ENCODE results near the gene EFCAB11.

The EFCAB11 gene

DNA sequence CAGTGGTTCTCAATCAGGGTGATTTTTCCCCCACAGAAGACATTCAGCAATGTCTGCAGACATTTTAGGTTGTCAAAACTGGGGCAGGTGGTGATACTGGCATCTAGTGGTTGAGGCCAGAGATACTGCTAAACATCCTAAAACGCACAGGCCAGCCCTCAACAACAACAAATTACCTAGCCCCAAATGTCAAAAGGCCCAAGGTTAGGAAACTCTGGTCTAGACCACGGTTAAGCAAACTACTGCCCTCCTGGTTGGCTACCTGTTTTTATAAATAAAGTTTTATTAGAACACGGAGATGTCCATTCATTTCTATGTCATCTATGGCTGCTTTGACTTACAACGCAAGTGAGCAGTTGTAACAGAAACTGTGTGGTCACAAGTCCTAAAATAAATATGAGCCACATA lies 186.7 kb downstream of the EFCAB11 start:
- no peaks in the 10 kb centered on the region for H3K4me1 ChIP-seq (ENCODE audit: control insufficient read depth, insufficient read depth, low read length, poor library complexity, severe bottlenecking)
- no peaks in the 10 kb centered on the region for H3K9me3 ChIP-seq (ENCODE audit: control insufficient read depth, low read length)
- no peaks in the 10 kb centered on the region for H3K36me3 ChIP-seq (ENCODE audit: control insufficient read depth, insufficient read depth, low read length)
- 0 to 100% methylated on average over 1 of the region's 4 CpGs for WGBS, 2 experiments (ENCODE audit: insufficient coverage in 2 of 2)
- H3K27ac ChIP-seq (ENCODE audit: low read depth, low read length, severe bottlenecking): no peak overlapping the region
- no peak overlapping the region for H3K4me3 ChIP-seq (ENCODE audit: extremely low read depth, insufficient read depth, low read length, poor library complexity, severe bottlenecking)

DNA sequence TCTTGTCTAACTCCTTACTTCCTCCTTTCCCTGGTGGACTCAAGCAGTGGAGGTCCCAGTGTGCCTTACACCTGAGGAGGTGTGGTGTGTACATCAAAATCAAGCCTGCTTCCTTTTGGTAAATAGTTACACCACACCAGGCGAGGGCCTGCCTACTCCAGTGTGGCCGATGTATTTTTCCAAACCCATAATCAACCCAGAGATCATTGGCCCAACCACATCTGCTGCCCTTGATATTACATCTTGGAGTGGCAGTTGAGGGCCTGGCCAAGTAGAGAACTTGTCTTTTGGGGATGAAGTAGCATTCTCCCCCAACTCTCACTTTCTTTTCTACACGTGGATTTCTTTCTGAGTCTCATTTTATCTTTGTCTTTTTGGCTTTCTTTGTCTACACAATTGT lies 187.4 kb downstream of the EFCAB11 start:
- Histone ChIP-seq H3K36me3 (ENCODE audit: control insufficient read depth, insufficient read depth, low read length) (no peaks in the 10 kb centered on the region), H3K4me3 (ENCODE audit: extremely low read depth, insufficient read depth, low read length, poor library complexity, severe bottlenecking) (no peak overlapping the region), H3K9me3 (ENCODE audit: control insufficient read depth, low read length) (no peaks in the 10 kb centered on the region), H3K4me1 (ENCODE audit: control insufficient read depth, insufficient read depth, low read length, poor library complexity, severe bottlenecking) (no peaks in the 10 kb centered on the region), H3K27ac (ENCODE audit: low read depth, low read length, severe bottlenecking) (no peak overlapping the region)
- WGBS, 2 experiments (ENCODE audit: insufficient coverage in 2 of 2): 80% methylated on average over 1 of the region's 3 CpGs; no CpG with 5 or more reads in 1 of the 2 experiments

DNA sequence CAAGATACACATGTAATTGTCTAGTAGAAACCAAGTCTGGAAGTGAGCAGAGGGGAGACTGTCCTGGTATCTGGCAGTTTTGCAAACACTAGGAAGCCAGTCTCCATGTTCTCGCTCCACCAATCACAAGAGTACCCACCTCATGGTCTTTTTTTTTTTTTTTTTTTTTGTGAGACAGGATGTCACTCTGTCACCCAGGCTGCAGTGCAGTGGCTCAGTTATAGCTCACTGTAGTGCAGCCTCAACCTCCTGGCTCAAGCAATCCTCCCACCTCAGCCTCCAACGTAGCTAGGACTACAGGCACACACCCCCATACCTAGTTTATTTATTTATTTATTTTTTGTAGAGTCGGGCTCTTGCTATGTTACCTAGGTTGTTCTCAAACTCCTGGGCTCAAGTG lies 189.2 kb downstream of the EFCAB11 start:
- no peaks in the 10 kb centered on the region for H3K9me3 ChIP-seq (ENCODE audit: control insufficient read depth, low read length)
- H3K4me1 ChIP-seq (ENCODE audit: control insufficient read depth, insufficient read depth, low read length, poor library complexity, severe bottlenecking): no peaks in the 10 kb centered on the region
- H3K36me3 ChIP-seq (ENCODE audit: control insufficient read depth, insufficient read depth, low read length): no peaks in the 10 kb centered on the region
- 100% methylated on average over 1 of the region's 3 CpGs; no CpG with 5 or more reads in 1 of the 2 experiments for WGBS, 2 experiments (ENCODE audit: insufficient coverage in 2 of 2)
- H3K4me3 ChIP-seq (ENCODE audit: extremely low read depth, insufficient read depth, low read length, poor library complexity, severe bottlenecking): no peak overlapping the region
- H3K27ac ChIP-seq (ENCODE audit: low read depth, low read length, severe bottlenecking): no peak overlapping the region

DNA sequence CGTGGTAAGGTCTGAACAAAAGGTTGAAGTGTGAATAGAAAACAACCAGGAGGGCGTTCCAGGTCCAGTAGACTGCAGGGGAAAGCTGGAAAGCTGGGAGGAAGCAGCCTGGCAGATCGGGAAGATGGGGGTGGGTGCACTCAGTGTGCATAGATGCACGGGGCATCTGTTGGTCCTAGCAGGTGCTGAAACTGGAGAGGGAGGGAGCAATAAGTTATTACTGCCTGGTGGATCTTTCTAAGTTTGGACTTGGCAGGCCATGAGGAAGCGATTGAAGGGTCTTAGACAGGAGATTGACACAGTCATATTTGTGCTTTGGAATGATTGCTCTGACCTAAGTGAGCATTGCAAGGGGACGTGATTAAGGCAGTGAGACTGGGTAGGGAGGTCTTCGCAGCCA lies 194.4 kb downstream of the EFCAB11 start:
- 71 to 77% methylated on average over 5 to 7 of the region's 7 CpGs for WGBS, 2 experiments (ENCODE audit: insufficient coverage in 2 of 2)
- no peak overlapping the region for H3K4me3 ChIP-seq (ENCODE audit: extremely low read depth, insufficient read depth, low read length, poor library complexity, severe bottlenecking)
- peaks cover 3% of the 10 kb centered on the region for H3K4me1 ChIP-seq (ENCODE audit: control insufficient read depth, insufficient read depth, low read length, poor library complexity, severe bottlenecking)
- no peaks in the 10 kb centered on the region for H3K36me3 ChIP-seq (ENCODE audit: control insufficient read depth, insufficient read depth, low read length)
- no peaks in the 10 kb centered on the region for H3K9me3 ChIP-seq (ENCODE audit: control insufficient read depth, low read length)
- H3K27ac ChIP-seq (ENCODE audit: low read depth, low read length, severe bottlenecking): no peak overlapping the region

DNA sequence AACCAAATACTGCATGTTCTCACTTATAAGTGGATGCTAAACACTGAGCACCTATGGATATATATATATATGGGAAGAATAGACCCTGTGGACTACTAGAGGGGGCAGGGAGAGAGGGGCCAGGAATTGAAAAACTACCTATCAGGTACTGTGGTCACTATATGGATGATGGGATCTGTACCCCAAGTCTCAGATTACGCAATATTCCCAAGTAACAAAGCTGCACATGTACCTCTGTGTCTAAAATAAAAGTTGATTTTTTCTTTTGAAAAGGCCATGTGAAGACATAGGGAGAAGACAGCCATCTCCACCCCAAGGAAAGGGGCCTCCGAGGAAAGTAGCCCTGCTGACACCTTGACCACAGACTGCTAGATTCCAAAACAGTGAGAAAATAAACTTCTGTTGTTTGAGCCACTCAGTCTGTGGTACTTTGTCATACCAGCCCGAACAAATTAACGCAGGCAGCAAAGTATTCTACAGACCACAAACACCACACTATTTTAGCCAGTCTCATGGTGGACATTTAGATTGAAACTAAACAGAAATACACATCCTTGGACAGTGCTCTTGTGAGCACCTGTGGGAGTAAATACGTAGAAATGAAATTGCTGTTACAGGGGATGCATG lies 197.1 kb downstream of the EFCAB11 start:
- Histone ChIP-seq H3K4me1 (ENCODE audit: control insufficient read depth, insufficient read depth, low read length, poor library complexity, severe bottlenecking) (peaks cover 3% of the 10 kb centered on the region), H3K27ac (ENCODE audit: low read depth, low read length, severe bottlenecking) (no peak overlapping the region), H3K36me3 (ENCODE audit: control insufficient read depth, insufficient read depth, low read length) (no peaks in the 10 kb centered on the region), H3K9me3 (ENCODE audit: control insufficient read depth, low read length) (no peaks in the 10 kb centered on the region), H3K4me3 (ENCODE audit: extremely low read depth, insufficient read depth, low read length, poor library complexity, severe bottlenecking) (no peak overlapping the region)
- 79 to 100% methylated on average over 1 to 2 of the region's 5 CpGs for WGBS, 2 experiments (ENCODE audit: insufficient coverage in 2 of 2)

DNA sequence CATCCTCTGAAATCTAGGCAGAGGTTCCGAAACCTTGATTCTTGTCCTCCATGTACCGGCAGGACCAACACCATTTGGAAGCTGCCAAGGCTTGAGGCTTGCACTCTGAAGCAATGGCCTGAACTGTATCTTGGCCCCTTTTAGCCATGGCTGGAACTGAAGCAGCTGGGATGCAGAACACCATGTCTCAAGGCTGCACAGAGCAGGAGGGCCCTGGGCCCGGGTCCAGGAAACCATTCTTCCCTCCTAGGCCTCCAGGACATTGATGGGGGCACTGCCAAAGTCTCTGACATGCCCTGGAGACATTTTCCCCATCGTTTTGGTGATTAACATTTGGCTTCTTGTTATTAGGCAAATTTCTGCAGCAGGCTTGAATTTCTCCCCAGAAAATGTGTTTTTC lies 198.7 kb downstream of the EFCAB11 start:
- H3K27ac ChIP-seq (ENCODE audit: low read depth, low read length, severe bottlenecking): no peak overlapping the region
- 79 to 97% methylated on average over 3 to 4 of the region's 4 CpGs for WGBS, 2 experiments (ENCODE audit: insufficient coverage in 2 of 2)
- peaks cover 3% of the 10 kb centered on the region for H3K4me1 ChIP-seq (ENCODE audit: control insufficient read depth, insufficient read depth, low read length, poor library complexity, severe bottlenecking)
- H3K36me3 ChIP-seq (ENCODE audit: control insufficient read depth, insufficient read depth, low read length): no peaks in the 10 kb centered on the region
- no peak overlapping the region for H3K4me3 ChIP-seq (ENCODE audit: extremely low read depth, insufficient read depth, low read length, poor library complexity, severe bottlenecking)
- H3K9me3 ChIP-seq (ENCODE audit: control insufficient read depth, low read length): no peaks in the 10 kb centered on the region

DNA sequence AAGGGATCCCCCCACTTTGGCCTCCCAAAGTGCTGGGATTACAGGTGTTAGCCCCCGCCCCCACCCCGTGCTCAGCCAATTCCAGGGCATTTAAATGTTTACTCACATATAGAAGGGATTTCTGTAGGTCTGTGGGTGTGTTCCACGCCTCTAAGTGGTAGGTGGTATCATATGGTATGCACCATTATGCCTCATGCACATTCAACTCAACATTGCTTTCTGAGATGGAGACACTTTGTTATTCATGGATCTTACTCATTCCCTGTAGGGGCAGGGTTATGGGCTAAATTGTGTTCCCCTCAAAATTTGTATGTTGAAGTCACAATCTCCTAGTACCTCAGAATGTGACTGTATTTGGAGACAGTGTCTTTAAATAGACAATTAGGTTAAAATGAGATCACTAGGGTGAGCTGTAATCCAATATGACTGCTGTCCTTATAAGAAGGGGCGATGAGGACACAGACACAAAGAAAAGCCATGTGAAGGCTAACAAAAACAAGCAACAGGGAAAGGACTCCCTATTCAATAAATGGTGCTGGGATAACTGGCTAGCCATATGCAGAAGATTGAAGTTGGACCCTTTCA lies 200.6 kb downstream of the EFCAB11 start:
- H3K4me1 ChIP-seq (ENCODE audit: control insufficient read depth, insufficient read depth, low read length, poor library complexity, severe bottlenecking): no peaks in the 10 kb centered on the region
- H3K4me3 ChIP-seq (ENCODE audit: extremely low read depth, insufficient read depth, low read length, poor library complexity, severe bottlenecking): no peak overlapping the region
- no peaks in the 10 kb centered on the region for H3K9me3 ChIP-seq (ENCODE audit: control insufficient read depth, low read length)
- no peak overlapping the region for H3K27ac ChIP-seq (ENCODE audit: low read depth, low read length, severe bottlenecking)
- 88 to 100% methylated on average over 1 of the region's 4 CpGs for WGBS, 2 experiments (ENCODE audit: insufficient coverage in 2 of 2)
- no peaks in the 10 kb centered on the region for H3K36me3 ChIP-seq (ENCODE audit: control insufficient read depth, insufficient read depth, low read length)

DNA sequence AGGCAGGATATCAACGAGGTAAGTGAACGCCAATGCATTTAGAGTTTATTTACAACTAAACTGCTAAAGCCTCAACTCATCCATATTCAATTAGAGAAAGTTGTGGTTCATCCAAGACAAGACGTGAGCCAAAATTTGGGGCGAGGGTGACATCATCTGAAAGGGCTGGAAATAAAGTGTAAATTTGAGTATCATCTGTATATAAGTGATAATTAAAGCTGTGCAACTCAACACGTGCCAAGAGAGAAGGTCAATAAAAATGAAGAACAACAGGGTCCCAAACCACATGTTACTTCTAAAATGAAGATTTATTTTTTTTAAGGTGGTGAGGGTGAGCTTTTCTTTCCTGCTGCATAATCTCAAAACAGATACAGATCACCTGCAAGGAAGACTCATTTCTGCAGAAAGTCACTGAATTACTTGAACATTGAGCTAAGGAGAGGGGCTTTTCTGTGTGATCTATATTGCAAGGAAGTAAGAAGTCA lies 203.6 kb downstream of the EFCAB11 start:
- no peak overlapping the region for H3K27ac ChIP-seq (ENCODE audit: low read depth, low read length, severe bottlenecking)
- H3K9me3 ChIP-seq (ENCODE audit: control insufficient read depth, low read length): no peaks in the 10 kb centered on the region
- H3K4me1 ChIP-seq (ENCODE audit: control insufficient read depth, insufficient read depth, low read length, poor library complexity, severe bottlenecking): no peaks in the 10 kb centered on the region
- no peaks in the 10 kb centered on the region for H3K36me3 ChIP-seq (ENCODE audit: control insufficient read depth, insufficient read depth, low read length)
- H3K4me3 ChIP-seq (ENCODE audit: extremely low read depth, insufficient read depth, low read length, poor library complexity, severe bottlenecking): no peak overlapping the region
- WGBS, 2 experiments (ENCODE audit: insufficient coverage in 2 of 2): 100% methylated on average over 1 of the region's 5 CpGs; no CpG with 5 or more reads in 1 of the 2 experiments

DNA sequence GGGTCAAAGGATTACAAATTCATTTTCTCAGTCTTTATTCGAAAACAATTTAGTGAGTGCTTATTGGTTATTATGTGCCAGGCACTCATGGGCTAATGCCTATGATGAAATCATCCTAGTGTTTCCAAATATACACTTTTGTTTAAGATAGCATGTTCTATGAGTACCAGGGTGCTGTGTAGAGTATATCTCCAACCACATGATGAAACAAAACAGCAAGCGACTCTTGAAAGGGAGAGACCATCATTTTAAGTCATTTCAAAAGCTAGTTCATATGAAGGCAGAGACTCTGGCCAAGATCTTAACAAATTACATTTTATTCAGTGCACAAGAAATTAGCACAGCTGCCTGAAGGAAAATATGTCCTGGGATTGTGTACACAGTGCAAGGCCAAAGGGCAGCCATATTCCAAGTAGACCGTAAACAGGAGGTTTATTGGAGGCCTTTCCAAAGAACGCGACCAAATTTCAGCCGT lies 204.2 kb downstream of the EFCAB11 start:
- Histone ChIP-seq H3K9me3 (ENCODE audit: control insufficient read depth, low read length) (no peaks in the 10 kb centered on the region), H3K4me3 (ENCODE audit: extremely low read depth, insufficient read depth, low read length, poor library complexity, severe bottlenecking) (no peak overlapping the region), H3K27ac (ENCODE audit: low read depth, low read length, severe bottlenecking) (no peak overlapping the region), H3K36me3 (ENCODE audit: control insufficient read depth, insufficient read depth, low read length) (no peaks in the 10 kb centered on the region), H3K4me1 (ENCODE audit: control insufficient read depth, insufficient read depth, low read length, poor library complexity, severe bottlenecking) (no peaks in the 10 kb centered on the region)
- WGBS, 2 experiments (ENCODE audit: insufficient coverage in 2 of 2): 91 to 99% methylated on average over 4 of the region's 6 CpGs

DNA sequence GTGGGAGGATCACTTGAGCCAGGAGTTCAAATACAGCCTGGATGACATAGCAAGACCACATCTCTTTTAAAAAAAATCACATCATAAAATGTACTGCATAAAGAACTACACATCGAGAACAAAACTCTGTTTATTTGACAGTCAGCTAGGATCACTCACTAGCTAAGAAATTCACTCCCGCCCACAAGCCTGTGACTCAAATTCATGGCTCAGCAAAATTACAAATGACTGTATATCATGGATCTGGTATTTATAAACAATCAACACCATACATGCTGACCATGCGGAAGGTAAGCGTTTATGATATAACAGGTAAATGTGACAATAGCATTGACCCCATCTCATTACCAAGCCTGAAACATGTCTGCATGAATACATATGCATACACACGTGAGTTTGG lies 206.5 kb downstream of the EFCAB11 start:
- H3K9me3 ChIP-seq (ENCODE audit: control insufficient read depth, low read length): no peaks in the 10 kb centered on the region
- H3K27ac ChIP-seq (ENCODE audit: low read depth, low read length, severe bottlenecking): no peak overlapping the region
- no peak overlapping the region for H3K4me3 ChIP-seq (ENCODE audit: extremely low read depth, insufficient read depth, low read length, poor library complexity, severe bottlenecking)
- H3K36me3 ChIP-seq (ENCODE audit: control insufficient read depth, insufficient read depth, low read length): no peaks in the 10 kb centered on the region
- no peaks in the 10 kb centered on the region for H3K4me1 ChIP-seq (ENCODE audit: control insufficient read depth, insufficient read depth, low read length, poor library complexity, severe bottlenecking)
- WGBS, 2 experiments (ENCODE audit: insufficient coverage in 2 of 2): 100% methylated on average over 1 of the region's 5 CpGs

DNA sequence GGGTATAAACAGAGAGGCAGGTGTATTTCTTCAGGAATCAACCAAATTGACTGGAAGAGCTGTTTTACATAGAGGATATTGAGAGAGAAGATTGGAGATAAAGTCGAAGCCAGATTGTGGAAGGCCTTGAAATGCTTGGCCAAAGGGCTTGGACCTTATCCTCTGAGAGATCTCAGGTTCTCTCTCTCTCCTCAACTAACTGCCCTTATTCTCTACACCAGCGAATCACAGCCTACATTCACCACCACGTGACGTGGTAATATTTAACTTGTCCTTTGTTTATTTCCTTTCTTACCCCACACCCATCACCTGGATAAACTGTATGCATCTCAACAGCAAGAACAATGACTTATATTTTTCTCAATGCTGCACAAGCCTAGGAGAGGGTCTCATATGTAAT lies 207.4 kb downstream of the EFCAB11 start:
- H3K36me3 ChIP-seq (ENCODE audit: control insufficient read depth, insufficient read depth, low read length): no peaks in the 10 kb centered on the region
- peaks cover 3% of the 10 kb centered on the region for H3K9me3 ChIP-seq (ENCODE audit: control insufficient read depth, low read length)
- no peak overlapping the region for H3K4me3 ChIP-seq (ENCODE audit: extremely low read depth, insufficient read depth, low read length, poor library complexity, severe bottlenecking)
- H3K4me1 ChIP-seq (ENCODE audit: control insufficient read depth, insufficient read depth, low read length, poor library complexity, severe bottlenecking): no peaks in the 10 kb centered on the region
- 90 to 96% methylated on average over 3 to 4 of the region's 4 CpGs for WGBS, 2 experiments (ENCODE audit: insufficient coverage in 2 of 2)
- H3K27ac ChIP-seq (ENCODE audit: low read depth, low read length, severe bottlenecking): no peak overlapping the region
